Astrocyte (in vitro differentiated cells and primary cell): ENCODE data around the gene DSP.

Experiments
- CTCF ChIP-seq: IDR thresholded peaks from 2 replicates; pipeline ENCODE4 v1.5.1; 2011; ENCODE audit warnings: low read depth, mild to moderate bottlenecking, inconsistent platforms, low read length, moderate library complexity; ENCODE audit not compliant: insufficient read depth
- EZH2 ChIP-seq: IDR thresholded peaks from 2 replicates; pipeline ENCODE4 v1.6.1; 2012; ENCODE audit warnings: mild to moderate bottlenecking, low read length, inconsistent platforms; ENCODE audit not compliant: insufficient read depth

- TF ChIP-seq CTCF (no peak), EZH2 (no peak)
Observed at GRCh38 chr6:7534192-7534591, 7.3 kb upstream of the DSP start.
